ENCODE measurements around the gene TMOD3. TPM values are rescaled to one million over a fixed set of nuclear protein-coding genes. Genes with fewer than 3 reads are reported as not detected.
"Not testable (repeated sequence)": the region's sequence is repeated elsewhere in the genome, so short reads cannot be mapped to it uniquely, and the experiment has no call there.

Gene TMOD3
- total RNA-seq, 1 donor from 2014 or later, result 51.0 TPM

- Mint-ChIP-seq H3K9me3 (ENCODE audit: unreplicated experiment) (no peaks in the 10 kb centered on the region), H3K36me3 (ENCODE audit: low read depth, unreplicated experiment) (peaks cover 7% of the 10 kb centered on the region), H3K27ac (ENCODE audit: unreplicated experiment) (no peak overlapping the region), H3K4me3 (ENCODE audit: unreplicated experiment) (no peak overlapping the region), H3K27me3 (ENCODE audit: unreplicated experiment) (no peaks in the 10 kb centered on the region), H3K4me1 (ENCODE audit: unreplicated experiment) (no peaks in the 10 kb centered on the region)
- no peak for TF ChIP-seq CTCF (IDR thresholded peaks at IDR 0.05; ENCODE audit: unreplicated experiment)
- DNase-seq (ENCODE audit: low spot score), result no peak
Measured at GRCh38 chr15:51879555-51879954, 50.1 kb downstream of the TMOD3 start.

GRCh38 chr15:51883271-51883837 lies 53.9 kb downstream of the TMOD3 start:
- Mint-ChIP-seq H3K27me3 (ENCODE audit: unreplicated experiment) (no peaks in the 10 kb centered on the region), H3K36me3 (ENCODE audit: low read depth, unreplicated experiment) (peaks cover 8% of the 10 kb centered on the region), H3K4me3 (ENCODE audit: unreplicated experiment) (no peak overlapping the region), H3K4me1 (ENCODE audit: unreplicated experiment) (no peaks in the 10 kb centered on the region), H3K9me3 (ENCODE audit: unreplicated experiment) (no peaks in the 10 kb centered on the region), H3K27ac (ENCODE audit: unreplicated experiment) (no peak overlapping the region)
- DNase-seq (ENCODE audit: low spot score), result no peak
- no peak for TF ChIP-seq CTCF (IDR thresholded peaks at IDR 0.05; ENCODE audit: unreplicated experiment)

GRCh38 chr15:51884041-51884440 lies 54.6 kb downstream of the TMOD3 start:
- Mint-ChIP-seq H3K4me3 (ENCODE audit: unreplicated experiment) (no peak overlapping the region), H3K27ac (ENCODE audit: unreplicated experiment) (no peak overlapping the region), H3K27me3 (ENCODE audit: unreplicated experiment) (no peaks in the 10 kb centered on the region), H3K9me3 (ENCODE audit: unreplicated experiment) (no peaks in the 10 kb centered on the region), H3K36me3 (ENCODE audit: low read depth, unreplicated experiment) (peaks cover 12% of the 10 kb centered on the region), H3K4me1 (ENCODE audit: unreplicated experiment) (no peaks in the 10 kb centered on the region)
- DNase-seq (ENCODE audit: low spot score), result no peak
- TF ChIP-seq CTCF (IDR thresholded peaks at IDR 0.05; ENCODE audit: unreplicated experiment), result no peak

GRCh38 chr15:51884517-51885236 lies 55.2 kb downstream of the TMOD3 start:
- Mint-ChIP-seq H3K4me1 (ENCODE audit: unreplicated experiment) (no peaks in the 10 kb centered on the region), H3K36me3 (ENCODE audit: low read depth, unreplicated experiment) (peaks cover 12% of the 10 kb centered on the region), H3K27ac (ENCODE audit: unreplicated experiment) (no peak overlapping the region), H3K4me3 (ENCODE audit: unreplicated experiment) (no peak overlapping the region), H3K9me3 (ENCODE audit: unreplicated experiment) (no peaks in the 10 kb centered on the region), H3K27me3 (ENCODE audit: unreplicated experiment) (no peaks in the 10 kb centered on the region)
- no peak for DNase-seq (ENCODE audit: low spot score)
- TF ChIP-seq CTCF (IDR thresholded peaks at IDR 0.05; ENCODE audit: unreplicated experiment), result no peak

GRCh38 chr15:51885758-51886157 lies 56.3 kb downstream of the TMOD3 start:
- not testable (repeated sequence) for H3K4me3 Mint-ChIP-seq (ENCODE audit: unreplicated experiment); H3K27me3 Mint-ChIP-seq (ENCODE audit: unreplicated experiment); H3K4me1 Mint-ChIP-seq (ENCODE audit: unreplicated experiment); H3K27ac Mint-ChIP-seq (ENCODE audit: unreplicated experiment); DNase-seq (ENCODE audit: low spot score); H3K9me3 Mint-ChIP-seq (ENCODE audit: unreplicated experiment)
- H3K36me3 Mint-ChIP-seq (ENCODE audit: low read depth, unreplicated experiment), result peaks cover 13% of the 10 kb centered on the region

All from endothelial cell (in vitro differentiated cells).